Measurements from ENCODE around the gene DHCR24.

DNA sequence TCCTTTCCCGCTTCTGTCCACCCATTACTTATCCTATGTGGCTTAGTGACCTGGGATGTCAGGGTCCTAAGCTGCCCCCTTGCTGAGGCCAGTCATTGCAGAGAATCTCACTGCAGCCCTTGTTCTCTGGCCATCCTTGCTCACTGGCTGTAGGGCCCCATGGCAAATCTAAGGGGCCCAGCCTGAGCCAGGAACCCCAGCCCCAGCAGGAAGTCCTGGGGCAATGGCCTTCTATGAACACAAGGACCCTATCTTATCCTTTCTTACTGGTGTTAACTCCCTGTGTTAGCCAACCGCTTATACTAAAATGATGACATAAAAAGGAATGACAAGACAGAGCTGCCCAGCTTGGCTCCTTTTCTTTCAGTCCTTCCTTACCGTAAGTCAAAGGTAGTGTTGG, 29.9 kb downstream of the DHCR24 start:
- TF ChIP-seq POLR2A (IDR thresholded peaks at IDR 0.05; ENCODE audit: low read length) (no peak), GATA1 (IDR thresholded peaks at IDR 0.05; ENCODE audit: low read depth, low read length) (no peak)

All from erythroblast (primary cell).